Endothelial cell of hepatic sinusoid (primary cell): Measurements from ENCODE around the gene PFN4.
"Not testable (repeated sequence)": the region's sequence is repeated elsewhere in the genome, so short reads cannot be mapped to it uniquely, and the experiment has no call there.

Experiments
- in situ Hi-C: cut with HindIII; loops from 2 replicates; pipeline ENCODE4 v1.10.0; 2017; ENCODE audit warnings: low sequenced_read_pairs

The PFN4 gene

DNA sequence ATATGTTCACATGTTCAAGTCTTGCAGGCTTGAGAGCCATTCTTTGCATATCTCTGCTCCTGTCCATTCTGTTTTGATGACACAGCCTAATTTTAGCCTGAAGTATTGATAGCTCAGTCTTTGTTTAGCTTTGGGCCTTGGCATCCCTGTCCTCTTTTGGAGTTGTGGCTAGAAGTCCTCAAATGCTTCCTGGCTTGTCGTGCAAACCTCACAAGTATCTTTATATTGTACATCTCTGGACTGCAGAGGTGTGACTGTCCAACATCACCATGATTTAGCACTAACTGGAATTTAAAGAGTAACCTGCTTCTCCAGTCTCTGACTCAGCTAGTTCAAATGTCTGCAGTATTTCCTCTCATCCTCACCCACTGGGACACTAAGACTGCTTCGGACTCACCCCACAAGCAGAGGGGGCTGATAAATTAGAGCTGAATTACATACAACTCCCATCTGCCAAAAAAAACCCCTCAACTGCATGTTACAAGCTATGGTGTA is 11.7 kb downstream of the PFN4 start:
- in situ Hi-C loops: no loop called here

DNA sequence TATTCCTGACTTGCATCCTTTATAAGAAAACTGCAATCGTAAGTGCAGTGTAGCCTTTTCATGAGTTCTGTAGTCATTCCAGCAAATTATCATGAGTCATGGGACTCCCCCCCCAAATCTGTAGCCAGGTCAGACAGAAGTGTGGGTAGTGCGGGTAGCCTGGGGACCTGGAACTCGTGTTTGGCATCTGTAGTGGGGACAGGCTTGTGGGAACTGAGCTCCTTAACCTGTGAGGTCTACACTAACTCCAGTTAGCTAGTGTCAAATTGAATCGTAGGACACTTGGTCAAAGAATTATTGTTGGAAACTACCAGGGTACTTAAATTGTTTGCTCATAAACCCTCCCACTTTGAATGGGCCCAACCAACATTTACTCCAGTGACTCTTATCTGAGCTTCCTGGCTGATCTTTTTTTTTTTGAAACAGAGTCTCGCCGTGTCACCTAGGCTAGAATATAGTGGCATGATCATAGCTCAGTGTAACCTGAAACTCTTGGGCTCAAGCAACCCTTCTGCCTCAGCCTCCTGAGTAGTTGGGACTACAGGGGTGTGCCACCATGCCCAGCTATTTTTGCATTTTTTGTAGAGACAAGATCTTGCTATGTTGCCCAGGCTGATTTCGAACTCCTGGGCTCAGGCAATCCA is 12.4 kb downstream of the PFN4 start:
- in situ Hi-C loops: no loop called here

GRCh38 chr2:24109431-24109830 is 13.7 kb downstream of the PFN4 start:
- in situ Hi-C loops: not testable (repeated sequence)

- in situ Hi-C loops: no loop called here
Observed at GRCh38 chr2:24107336-24107735, 15.8 kb downstream of the PFN4 start.

DNA sequence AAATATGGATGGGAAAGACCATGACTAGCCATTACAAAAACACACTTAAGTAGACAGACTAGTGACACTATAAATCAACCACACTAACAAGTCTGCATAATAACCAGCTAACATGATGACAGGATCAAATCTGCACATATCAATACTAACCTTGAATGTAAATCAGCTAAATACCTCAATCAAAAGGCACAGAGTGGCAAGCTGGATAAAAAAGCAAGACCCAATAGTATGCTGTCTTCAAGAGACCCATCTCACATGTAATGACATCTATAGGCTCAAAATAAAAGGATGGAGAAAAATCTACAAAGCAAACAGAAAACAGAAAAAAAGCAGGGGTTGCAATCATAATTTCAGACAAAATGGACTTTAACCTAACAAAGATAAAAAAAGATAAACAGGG is 16.3 kb downstream of the PFN4 start:
- in situ Hi-C loops: no loop called here

- in situ Hi-C loops: no loop called here
Observed at GRCh38 chr2:24105816-24106215, 17.3 kb downstream of the PFN4 start.

GRCh38 chr2:24104906-24105305 is 18.2 kb downstream of the PFN4 start:
- in situ Hi-C loops: no loop called here

GRCh38 chr2:24104110-24104650 is 19.0 kb downstream of the PFN4 start:
- in situ Hi-C loops: no loop called here

DNA sequence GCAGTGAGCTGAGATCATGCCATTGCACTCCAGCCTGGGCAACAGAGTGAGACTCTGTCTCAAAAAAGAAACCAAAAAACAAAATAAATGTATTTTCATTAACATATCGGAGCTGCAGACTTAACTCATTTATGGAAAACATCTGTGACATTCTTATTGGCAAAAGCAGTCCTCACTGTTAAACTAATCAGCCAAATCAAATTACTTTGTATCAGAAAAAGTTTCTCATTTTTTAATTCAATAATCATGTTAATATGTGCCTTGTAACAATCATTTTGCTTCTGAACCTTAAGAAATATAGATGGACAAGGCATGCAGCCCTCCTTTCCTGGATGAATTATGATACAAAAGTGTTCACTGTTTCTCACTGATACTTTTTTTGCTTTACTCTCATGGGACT is 20.5 kb downstream of the PFN4 start:
- in situ Hi-C loops: no loop called here

DNA sequence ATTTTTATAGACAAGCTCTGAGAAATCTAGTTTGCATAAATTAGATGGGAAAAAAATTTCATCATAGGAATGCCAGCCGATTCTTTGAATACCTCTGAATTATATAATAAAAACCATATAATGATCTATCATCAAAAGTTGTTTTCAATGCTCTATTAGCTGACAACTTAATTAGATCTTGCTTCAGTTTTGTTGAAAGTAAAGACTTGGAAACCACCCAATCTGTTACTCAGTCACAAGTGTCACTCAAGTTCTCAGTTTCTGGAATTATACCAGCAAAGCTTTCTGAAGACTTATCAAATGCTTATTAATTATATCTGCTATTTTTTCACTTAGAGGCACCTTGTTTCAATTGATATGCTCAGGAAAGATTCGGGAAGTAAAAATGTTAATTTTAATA is 21.1 kb downstream of the PFN4 start:
- in situ Hi-C loops: no loop called here

DNA sequence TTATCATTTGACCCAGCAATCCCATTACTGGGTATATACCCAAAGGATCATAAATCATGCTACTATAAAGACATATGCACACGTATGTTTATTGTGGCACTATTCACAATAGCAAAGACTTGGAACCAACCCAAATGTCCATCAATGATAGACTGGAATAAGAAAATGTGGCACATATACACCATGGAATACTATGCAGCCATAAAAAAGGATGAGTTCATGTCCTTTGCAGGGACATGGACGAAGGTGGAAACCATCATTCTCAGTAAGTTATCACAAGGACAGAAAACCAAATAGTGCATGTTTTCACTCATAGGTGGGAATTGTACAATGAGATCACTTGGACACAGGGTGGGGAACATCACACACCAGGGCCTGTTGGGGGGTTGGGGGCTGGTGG is 22.4 kb downstream of the PFN4 start:
- in situ Hi-C loops: not testable (repeated sequence)

DNA sequence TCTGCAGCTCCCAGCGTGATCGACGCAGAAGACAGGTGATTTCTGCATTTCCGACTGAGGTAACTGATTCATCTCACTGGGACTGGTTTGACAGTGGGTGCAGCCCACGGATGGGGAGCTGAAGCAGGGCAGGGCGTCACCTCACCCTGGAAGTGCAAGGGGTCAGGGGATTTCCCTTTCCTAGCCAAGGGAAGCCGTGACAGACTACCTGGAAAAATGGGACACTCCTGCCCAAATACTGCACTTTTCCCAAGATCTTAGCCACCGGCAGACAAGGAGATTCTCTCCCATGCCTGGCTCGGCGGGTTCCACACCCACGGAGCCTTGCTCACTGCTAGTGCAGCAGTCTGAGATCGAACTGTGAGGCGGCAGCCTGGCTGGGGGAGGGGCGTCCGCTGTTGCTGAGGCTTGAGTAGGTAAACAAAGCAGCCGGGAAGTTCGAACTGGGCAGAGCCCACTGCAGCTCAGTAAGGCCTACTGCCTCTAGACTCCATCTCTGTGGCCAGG is 27.9 kb downstream of the PFN4 start:
- in situ Hi-C loops: not testable (repeated sequence)

- in situ Hi-C loops: not testable (repeated sequence)
Observed at GRCh38 chr2:24093270-24093669, 29.9 kb downstream of the PFN4 start.

GRCh38 chr2:24088821-24089359 is 34.2 kb downstream of the PFN4 start:
- in situ Hi-C loops: no loop called here

- in situ Hi-C loops: no loop called here
Observed at GRCh38 chr2:24087032-24087431, 36.1 kb downstream of the PFN4 start.

- in situ Hi-C loops: no loop called here
Observed at GRCh38 chr2:24086241-24086640, 36.9 kb downstream of the PFN4 start.

GRCh38 chr2:24085200-24085489 is 38.0 kb downstream of the PFN4 start:
- in situ Hi-C loops: no loop called here

DNA sequence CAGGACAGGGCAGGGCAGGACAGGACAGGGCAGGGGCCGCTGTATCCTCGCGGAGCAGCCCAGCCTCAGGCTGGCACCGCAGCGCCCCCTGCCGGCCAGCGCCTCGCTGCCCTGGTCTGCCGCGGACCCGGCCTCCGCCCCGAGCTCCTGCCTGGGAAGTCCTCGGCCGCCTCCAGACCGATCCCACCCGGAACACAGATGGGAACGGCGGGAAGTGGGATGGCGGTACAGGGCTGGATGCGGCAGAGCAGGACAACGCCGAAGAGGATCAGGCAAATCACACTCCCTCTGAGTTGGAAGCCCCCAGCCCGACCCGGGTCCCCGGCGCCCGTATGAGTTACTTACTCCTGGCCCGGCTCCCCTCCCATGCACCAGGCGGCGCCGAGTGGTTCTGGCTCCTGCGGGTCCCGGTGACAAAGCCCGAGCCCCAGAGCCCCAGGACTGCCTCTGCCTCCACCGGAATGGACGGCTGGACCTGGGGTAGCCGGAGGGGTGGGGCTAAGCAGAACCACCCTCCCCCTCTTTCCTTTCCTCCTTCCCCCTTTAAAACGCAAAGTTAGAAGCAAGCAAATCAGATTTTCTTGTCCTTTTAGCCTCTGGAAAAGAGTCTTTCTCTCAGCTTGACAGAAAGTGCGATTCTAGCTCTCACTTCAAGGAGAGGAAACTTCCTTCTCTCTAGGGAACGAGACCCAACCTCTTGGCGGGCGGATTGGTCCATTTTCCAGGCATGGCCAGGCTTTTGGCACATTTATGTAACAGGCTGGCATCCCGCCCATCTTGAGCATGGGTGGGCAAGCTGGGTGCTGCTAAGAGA is 38.5 kb downstream of the PFN4 start, which contains the start of gene TP53I3:
Gene TP53I3, minus strand, starts transcription at position 449 of the 814 bp plus-strand sequence. CDS start 508 bp downstream, outside the sequence.
- in situ Hi-C loops: no loop called here

GRCh38 chr2:24083567-24084385 is 39.4 kb downstream of the PFN4 start:
- in situ Hi-C loops: no loop called here

GRCh38 chr2:24082787-24083566 is 40.2 kb downstream of the PFN4 start:
- in situ Hi-C loops: no loop called here
